GM21526 (cell line): ENCODE results near the gene SHROOM2.
"Not testable (repeated sequence)": the region's sequence is repeated elsewhere in the genome, so short reads cannot be mapped to it uniquely, and the experiment has no call there.

Experiments used
- ATAC-seq: cut with Tn5 transposase; IDR thresholded peaks from one replicate; pipeline ENCODE4 v1.9.1; 2021; ENCODE audit warnings: moderate library complexity; ENCODE audit not compliant: unreplicated experiment, low FRiP score

Gene SHROOM2

DNA sequence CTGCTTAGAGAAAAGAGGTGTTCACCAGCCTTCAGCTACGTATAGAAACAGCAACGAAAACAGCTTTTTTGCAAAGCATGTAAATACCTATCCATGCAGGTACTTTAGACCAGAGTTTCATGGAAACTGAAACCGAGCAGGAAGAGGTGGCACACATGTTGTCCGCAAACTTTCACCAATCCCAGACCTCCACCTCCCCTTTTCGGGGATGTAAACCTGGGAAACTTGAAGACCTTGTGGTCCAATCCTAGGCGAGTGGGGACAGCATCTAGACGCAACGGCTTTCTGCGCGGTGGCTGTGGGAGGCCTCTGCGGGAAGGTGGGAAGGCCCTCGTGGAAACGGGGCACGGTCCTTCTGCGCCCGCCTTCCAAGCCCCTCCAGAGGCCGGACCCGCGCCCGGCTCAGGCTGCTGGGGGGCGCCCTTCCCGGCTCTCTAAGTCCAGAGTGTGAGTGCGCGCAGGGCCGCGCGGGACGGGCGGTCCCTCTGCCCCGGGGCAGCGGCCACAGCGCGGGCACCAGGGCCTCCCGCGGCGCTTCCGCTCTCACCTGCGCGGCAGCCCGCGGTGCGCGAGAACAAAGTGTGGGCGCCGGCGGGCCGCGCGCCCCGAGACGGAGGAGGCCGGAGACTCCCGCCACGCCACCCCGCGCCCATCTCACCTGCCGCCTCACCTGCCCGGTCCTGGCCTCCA lies 830 bp upstream of the SHROOM2 start:
- ATAC-seq: no peak

DNA sequence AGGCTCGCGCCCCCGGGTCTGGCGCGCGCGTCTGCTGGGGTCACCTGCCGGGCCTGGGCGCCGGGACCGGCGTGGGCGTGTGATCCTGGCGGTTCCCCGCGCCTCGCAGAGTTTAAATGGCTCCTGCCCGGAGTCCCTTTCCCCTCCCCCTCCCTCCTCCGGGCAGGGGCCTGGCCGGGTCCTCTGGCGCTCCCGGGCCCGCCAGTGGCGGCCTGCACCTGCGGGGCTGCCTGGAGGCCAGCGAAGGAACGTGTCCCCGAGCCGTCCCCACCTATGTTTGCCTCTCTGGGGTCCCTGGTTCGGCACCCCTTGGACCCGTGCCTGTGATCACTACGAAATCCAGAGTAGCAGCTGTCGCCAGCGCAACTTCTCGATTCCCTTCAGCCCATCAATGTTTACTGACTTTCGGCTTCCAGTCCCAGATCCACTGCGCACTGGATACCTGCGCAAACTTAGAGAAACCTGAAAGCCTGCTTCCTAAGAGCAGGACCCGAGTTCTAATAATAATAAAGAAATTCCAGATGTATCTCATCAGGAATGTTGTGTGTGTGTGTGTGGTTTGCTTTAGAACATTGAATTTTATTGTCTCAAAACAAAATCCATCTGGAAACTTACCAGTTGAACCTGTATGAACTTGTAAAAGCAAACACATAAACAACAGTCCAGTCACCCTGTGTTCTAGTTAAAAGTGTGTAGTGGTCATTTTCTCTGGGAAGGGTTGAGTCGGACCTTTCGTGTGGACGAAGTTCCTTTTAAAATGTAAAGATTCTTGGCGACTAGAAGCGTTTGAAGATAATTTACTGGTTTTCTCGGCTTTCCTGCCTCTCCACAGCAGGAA lies 788 bp downstream of the SHROOM2 start:
- no peak for ATAC-seq

DNA sequence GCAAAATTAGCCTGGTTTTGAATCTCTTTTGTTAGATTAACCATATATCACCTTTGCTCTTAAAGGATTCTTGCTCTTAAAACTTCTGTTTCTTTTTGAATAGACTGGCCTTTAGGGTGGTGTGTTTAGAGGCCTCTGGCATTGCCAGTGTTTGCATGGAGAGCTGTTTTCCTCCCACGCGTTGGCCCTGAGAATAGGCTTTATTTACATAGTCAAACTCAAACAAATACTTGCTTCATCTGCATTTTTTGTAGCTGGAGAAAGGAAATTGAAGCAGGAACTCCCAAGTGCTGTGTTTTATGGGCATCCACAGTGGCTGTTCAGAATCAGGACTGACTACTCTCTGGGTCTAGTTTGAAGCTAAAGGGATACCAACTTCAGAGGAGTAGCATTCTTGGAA lies 2.7 kb downstream of the SHROOM2 start:
- ATAC-seq: no peak

DNA sequence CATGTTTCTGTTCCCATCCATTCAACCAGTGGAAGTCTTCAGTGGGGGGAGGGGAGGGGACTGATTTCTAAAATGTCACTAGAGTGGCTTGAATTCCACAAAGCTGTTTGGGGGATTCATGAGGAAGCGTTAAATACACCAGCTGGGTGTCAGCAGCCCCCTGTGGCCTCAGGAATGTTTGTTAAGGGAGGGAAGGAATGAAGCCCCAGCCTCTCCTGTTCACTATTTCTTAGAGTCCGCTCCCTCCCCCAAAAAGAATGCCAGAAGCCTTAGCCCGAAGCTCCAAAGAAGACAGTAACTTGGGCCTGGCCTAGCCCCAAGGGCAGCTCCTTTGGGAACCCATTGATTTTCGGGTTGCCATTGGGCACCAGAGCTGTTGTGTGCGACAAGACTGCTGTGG lies 3.3 kb downstream of the SHROOM2 start:
- no peak for ATAC-seq

DNA sequence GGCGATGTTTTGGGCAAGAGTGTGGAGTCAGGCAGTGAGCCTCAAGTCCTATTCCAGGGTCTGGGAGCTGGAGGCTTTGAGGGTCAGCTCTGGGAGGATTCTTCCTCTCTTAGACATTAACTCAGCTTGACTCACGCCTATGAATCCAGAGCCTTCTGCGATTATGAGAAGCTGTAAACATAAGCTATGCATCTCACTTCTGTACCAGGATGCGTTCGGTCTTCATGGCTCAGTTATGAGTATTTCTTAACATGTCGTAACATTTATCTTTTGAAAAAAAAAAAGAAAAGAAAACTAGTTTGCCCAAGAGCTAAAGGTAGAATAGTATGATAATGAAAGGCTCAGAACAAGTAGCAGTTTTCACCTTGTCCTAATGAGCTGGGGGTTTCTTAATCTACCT lies 4.6 kb downstream of the SHROOM2 start:
- no peak for ATAC-seq

DNA sequence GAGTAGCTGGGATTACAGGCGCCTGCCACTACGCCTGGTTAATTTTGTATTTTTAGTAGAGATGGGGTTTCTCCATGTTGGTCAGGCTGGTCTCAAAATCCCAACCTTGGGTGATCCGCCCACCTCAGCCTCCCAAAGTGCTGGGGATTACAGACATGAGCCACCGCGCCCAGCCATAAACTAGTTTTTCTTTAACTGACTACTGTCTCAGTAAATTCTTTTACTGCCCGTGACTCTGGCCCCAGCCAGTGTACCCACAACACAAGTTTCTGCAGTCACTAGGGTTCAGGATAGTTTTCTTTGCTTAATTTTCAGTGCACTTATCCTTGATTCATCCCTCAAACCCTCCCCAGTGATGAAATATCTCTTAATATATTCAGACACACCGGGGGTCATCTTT lies 8.3 kb downstream of the SHROOM2 start:
- ATAC-seq: no peak

DNA sequence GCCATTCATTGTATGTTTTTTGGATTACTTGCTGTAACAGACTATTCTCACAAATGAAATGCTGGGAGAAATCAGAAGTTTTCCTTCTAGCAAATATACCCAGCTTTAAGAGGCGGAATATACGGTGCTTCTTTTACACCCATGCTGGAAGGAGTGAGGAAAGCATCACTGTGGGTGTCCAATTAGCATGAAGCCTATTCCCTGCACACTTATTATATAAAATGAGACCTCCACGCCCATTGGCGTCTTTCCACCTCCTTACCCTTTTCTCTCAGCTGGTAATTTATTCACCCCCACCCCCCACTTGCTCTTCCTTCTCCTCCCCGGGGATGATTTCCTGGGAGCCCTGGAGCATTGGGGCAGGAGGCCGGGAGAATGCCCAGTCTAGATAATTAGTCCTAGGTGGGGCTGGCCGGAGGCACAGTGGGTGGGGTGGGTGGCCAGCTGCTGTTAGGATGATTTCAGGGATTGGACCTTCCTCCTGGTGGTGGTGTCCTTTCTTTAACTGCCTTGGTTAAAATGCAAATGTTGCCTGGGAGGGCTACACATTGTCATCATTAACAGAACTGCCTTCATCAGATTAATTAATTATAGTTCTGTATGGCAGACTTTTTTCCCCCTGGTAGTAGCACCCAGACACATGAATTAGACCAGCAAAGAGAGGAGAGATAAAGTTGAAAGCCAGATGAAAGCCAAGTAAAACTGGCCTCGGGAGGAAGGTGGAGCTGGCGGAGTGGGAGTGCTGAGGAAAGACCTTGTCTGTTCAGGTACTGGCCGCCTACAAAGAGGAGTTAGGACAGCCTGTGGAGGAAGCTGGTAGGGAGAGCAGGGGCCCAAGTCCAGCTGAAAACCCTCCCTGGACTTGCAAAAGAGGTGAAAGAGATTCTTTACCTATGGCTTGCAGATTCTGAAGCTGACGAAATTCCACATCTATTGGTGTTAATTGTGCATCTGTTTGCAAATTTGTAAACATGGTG lies 11.4 kb downstream of the SHROOM2 start:
- no peak for ATAC-seq

DNA sequence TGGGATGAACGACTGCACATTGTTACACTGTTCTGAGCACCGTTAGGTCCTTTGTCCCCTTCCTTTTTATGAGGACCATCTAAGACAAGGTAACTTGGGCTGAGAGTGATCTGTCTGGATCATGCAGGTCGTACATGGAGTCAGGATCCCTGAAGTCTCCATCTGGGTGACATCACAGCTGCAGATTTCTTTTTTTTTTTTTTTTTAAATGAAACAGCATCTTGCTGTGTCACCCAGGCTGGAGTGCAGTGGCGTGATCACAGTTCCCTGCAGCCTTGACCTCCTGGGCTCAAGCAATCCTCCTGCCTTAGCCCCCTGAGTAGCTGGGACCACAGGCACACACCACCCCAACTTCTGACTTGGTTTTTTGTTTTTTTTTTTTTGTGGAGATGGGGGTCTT lies 16.5 kb downstream of the SHROOM2 start:
- no peak for ATAC-seq

DNA sequence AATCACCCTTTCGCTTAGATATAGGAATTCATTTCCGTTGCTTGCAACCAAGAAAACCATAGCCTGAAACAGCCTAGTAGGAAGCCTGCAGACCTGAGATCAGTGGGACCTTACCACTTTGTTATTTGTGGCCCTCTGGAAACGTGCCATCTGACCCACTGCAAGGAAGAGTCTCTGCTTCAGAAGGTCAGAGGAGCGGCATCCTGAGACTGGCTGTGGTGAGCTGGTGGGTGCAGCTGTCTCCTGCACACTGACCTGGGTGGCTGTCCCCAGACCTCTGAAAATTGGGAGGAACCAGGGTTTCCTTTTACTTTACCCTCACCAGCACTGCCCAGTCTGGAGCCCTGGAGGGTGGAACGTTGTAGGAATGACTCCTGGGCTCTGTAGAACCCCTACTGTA lies 18.2 kb downstream of the SHROOM2 start:
- no peak for ATAC-seq

DNA sequence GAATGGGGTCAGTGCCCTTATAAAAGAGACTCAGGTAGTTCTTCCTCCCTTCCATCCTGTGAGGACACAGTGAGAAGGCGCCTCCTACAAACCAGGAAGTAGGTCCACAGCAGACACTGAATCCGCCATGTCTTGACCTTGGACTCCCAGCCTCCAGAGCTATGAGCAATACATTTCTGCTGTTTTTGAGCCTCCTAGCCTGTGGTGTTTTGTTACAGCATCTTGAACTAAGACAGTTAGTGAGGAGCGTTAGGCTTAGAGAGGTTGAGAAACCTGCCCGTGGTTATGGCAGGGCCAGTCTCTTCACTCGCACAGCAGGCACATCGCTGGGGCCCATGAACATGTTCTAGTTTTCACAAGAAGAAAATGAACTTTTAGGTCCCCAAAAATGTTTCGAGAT lies 19.7 kb downstream of the SHROOM2 start:
- no peak for ATAC-seq

DNA sequence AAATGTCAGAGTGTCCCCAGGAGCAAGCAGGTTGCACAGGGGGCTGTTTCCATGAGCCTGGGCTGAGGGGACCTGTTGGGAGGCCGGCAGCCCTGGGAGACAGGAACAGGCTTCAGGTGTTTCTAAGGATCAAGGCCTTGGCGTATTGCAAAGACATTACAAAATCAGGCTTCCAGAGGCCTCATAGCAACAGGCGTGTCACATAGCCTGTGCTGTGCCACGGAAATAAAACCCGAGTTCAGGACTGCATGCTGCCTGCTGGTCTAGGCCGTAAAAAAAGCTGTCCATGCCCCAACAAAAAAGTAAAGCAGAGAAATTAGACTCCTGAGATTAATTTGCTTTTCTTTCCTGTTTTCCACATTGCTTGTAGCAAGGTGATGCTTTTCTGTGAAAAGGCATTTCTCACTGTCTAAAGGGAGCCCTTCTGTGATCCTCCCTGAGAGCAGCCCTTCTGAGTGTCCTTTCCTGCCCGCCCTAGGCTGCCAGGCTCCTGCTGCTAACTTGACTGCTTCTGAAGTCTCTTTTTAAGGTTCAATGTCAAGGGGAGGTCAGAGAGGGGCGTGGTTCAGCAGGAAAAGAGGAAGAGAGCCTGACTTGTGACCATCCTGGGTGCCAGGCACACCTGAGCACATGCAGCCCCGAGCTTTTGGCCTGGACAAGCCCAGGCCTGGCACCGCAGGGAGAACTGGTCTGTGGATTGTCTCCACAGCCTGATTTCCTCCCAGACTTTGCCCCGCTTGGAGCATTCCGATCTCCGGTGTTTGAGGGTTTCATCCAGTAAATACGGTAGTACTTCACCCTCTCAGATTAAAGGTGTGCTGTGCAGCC lies 21.3 kb downstream of the SHROOM2 start:
- no peak for ATAC-seq

DNA sequence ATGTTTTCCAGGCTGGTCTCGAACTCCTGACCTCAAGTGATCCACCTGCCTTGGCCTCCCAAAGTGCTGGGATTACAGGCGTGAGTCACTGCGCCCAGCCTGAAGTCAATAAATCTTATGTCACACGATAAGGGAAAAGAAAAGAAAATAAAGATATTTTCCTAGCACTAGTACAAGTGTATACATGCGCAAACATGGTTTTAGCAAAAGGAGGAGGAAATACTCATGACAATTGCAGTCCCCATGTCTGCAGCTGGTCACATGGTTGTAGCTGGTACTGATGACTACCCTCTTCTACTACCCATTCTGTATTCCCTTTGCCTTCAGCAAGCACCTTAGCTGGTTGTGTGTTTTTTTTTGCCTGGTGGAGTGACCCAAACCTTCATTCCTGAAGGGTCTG lies 23.6 kb downstream of the SHROOM2 start:
- ATAC-seq: not testable (repeated sequence)

DNA sequence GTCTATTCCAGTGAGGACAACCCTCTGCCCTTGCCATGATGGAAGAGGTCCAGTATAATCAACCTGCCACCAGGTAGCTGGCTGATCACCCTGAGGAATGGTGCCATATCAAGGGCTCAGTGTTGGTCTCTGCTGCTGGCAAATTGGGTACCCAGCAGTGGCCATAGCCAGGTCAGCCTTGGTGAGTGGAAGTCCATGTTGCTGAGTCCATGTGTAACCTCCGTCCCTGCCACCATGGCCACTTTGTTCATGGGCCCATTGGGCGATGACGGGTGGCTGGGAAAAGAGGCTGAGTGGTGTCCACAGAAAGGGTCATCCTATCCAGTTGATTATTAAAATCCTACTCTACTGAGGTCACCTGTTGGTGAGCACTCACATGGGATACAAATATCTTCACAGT lies 24.9 kb downstream of the SHROOM2 start:
- ATAC-seq: not testable (repeated sequence)

DNA sequence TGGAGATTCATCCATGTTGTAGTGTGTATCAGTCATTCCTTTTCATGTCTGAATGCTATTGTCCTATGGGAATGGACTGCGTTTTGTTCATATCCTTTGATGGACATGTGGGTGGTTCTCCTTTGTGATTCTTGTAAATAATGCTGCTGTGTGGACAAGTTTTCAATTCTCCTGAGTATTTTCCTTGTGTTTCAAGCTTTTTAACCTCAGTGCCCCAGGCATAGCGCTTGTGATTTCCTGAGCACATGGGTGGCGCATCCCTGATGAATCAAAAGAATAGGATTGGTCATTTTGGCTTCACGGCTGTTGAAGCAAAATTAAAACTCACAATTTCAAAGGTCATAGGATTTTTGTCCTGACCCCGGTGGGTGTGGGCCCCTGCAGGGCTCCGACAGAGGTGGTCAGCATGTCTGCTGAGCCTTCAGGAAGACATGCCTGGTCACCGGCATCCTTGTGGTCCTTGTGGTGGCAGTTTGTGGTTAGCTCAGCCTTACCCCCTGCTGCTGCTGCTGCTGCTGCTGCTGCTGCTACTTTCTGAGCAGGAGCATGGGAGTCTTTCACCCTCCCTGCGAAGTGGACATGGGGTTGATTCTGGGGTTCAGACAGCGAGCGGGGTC lies 30.0 kb downstream of the SHROOM2 start:
- ATAC-seq: no peak

DNA sequence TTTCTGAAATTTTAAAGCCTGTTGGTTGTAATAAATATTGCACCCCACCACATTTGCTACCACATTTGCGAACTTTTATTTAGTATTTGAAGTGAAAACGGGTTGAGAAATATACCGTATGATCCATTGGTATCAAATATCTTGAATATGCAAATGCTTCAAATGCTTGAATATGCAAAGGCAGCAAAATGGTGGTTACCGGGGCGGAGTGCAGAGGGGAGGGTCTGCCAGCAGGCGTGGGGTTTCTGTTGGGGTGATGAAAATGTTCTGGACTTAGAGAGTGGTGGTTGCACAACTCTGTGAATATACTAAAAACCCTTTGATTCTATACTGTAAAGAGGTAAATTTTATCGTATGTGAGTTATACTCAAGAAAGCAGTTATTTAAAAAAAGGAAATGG lies 35.3 kb downstream of the SHROOM2 start:
- ATAC-seq: no peak

DNA sequence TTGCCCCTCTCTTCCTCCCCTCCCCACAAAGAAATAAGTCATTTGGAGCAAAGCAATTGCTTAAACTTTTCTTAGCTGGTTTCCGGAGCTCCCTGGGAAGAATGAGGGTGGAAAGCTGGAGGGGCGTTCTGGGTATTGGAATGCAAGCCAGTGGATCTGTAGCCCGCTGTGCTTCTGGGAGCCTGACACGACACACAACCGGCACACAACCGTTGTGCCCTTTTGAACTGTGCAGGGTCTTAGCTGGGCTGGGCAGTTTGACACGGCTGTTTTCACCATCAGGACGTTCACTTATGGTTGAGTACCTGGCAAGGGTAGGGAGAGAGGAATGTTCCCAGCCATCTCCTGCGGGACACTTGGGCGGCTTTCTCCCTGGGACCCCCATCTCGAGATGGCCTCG lies 38.3 kb downstream of the SHROOM2 start:
- ATAC-seq: no peak

DNA sequence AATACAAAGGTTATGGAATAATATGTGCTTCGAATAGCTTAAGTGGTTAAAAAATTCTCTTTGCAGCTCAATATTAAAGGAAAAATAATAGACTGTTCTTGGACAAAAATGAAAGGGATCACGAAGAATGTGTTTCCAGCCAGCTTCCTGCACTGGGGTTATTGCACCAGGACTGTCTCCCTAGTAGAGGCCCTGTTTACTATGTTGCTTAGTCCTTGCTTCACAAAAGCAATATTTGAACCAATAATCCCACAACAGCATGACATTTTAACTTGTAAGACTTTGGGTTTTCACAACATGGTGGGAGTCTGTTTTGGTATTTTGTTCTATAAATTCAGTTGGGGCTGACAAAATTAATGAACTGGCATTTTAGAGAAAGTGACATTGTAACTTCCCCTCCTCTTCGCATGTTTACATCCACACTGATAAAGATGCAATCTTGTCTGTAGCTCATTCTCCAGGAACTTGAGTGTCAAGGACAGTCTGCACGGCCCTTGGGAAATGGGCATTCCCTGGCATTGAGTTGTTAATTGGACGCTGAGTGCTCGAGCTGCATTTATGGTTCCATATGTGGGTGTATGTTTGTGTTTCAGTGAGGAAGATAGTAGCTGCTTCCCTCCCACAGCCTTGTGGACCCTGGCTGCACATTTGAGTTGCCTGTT lies 39.0 kb downstream of the SHROOM2 start:
- ATAC-seq: no peak

DNA sequence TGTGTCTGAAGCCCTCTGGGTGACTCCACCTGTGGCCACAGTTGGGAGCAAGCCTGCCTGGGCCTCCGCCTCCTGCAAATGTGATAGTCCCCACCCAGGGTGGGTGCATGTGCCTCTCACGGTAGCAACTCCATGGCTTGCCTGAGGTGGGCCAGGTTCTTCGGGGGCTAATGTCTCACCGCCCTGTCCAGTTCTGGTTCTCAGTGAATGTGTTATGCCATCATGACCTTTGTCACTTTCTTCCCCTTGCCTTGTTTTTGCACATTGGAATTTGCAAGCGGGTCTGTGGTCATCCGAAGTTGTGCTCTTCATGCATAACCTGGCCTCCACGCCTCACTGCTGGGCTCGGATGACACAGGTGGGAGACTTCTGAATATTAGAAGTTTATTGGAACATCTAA lies 39.7 kb downstream of the SHROOM2 start:
- no peak for ATAC-seq
